GM12878 (cell line): ENCODE data around the gene IL1RL2. TPM values are rescaled to one million over a fixed set of nuclear protein-coding genes. Genes with fewer than 3 reads are reported as not detected.

Source experiments
- ATAC-seq: fragments of 200-7000 bp; cut with Tn5 transposase; 3 replicates; pipeline ENCODE4 v1.9.1; 2020; ENCODE audit warnings: mild to moderate bottlenecking, moderate library complexity
- BruUV-seq: library from RNA; stranded (reverse); fragments of 400-500 nt; replicated peaks from 2 replicates; lab custom pipeline; 2021; lab: Mats Ljungman, UMichigan
- CTCF ChIA-PET: fragments of 300-600 bp; sonication (Branson Sonifier 250); formaldehyde crosslinking; extraction: SDS; loops from one replicate; lab custom pipeline; 2021; ENCODE audit warnings: inconsistent platforms; lab: Yijun Ruan, JAX
- POLR2A ChIA-PET: fragments of 350-600 bp; formaldehyde crosslinking; extraction: SDS; loops from one replicate; lab custom pipeline; 2021; ENCODE audit warnings: inconsistent platforms; lab: Charles Lee
- RAD21 ChIA-PET: fragments of 300-600 bp; sonication (Branson Sonifier 250); formaldehyde crosslinking; loops from one replicate; lab custom pipeline; 2023; ENCODE audit warnings: antibody characterized with exemption; ENCODE audit not compliant: unreplicated experiment; lab: Charles Lee
- SMC1A ChIA-PET: fragments of 300-600 bp; sonication (Branson Sonifier 250); formaldehyde crosslinking; loops from one replicate; lab custom pipeline; 2023; ENCODE audit not compliant: unreplicated experiment, uncharacterized antibody; lab: Charles Lee
- DNase-seq: peaks from one replicate; pipeline ENCODE4 v3.0.0-alpha.2; 2011; ENCODE audit warnings: low read depth, low spot score
- FAIRE-seq: peaks from 3 replicates; lab custom pipeline; 2011; peaks lifted over from hg19 to GRCh38; lab: Jason Lieb, UNC
- H2AFZ ChIP-seq: 2 replicates; pipeline ENCODE4 v1.6.0; 2011; ENCODE audit warnings: low read depth, low read length, control low read depth; ENCODE audit not compliant: control insufficient read depth
- H3K27ac ChIP-seq: 2 replicates; pipeline ENCODE4 v1.5.1; 2011; ENCODE audit warnings: control low read depth; ENCODE audit not compliant: control insufficient read depth, insufficient read depth
- H3K27me3 ChIP-seq, 2 experiments: replicated peaks in 1 of 2; 2 replicates each; pipeline versions ENCODE4 v1.6.0 to v1.6.1; 2011; ENCODE audit warnings: low read length in 1 of 2; ENCODE audit not compliant: control insufficient read depth in 2 of 2, insufficient read depth in 2 of 2
- H3K36me3 ChIP-seq, 2 experiments: 2 replicates each; pipeline ENCODE4 v1.5.1; 2011; ENCODE audit warnings: low read length in 1 of 2; ENCODE audit not compliant: control insufficient read depth in 2 of 2, insufficient read depth in 2 of 2
- H3K4me1 ChIP-seq: 2 replicates; pipeline ENCODE4 v1.6.1; 2011; ENCODE audit warnings: mild to moderate bottlenecking, low read length, moderate library complexity, mixed read lengths; ENCODE audit not compliant: control insufficient read depth, insufficient read depth
- H3K4me2 ChIP-seq: 2 replicates; pipeline ENCODE4 v1.6.0; 2011; ENCODE audit warnings: control low read depth; ENCODE audit not compliant: control insufficient read depth, insufficient read depth
- H3K4me3 ChIP-seq: fragments of 200-600 bp; sonication (generic); 2 replicates; pipeline ENCODE4 v1.5.1; 2016
- H3K79me2 ChIP-seq: 2 replicates; pipeline ENCODE4 v1.6.0; 2011; ENCODE audit warnings: low read length; ENCODE audit not compliant: control insufficient read depth, insufficient read depth
- H3K9ac ChIP-seq: 2 replicates; pipeline ENCODE4 v1.8.0; 2011; ENCODE audit warnings: low read length, control low read depth, mixed read lengths; ENCODE audit not compliant: control insufficient read depth, insufficient read depth
- H3K9me3 ChIP-seq: replicated peaks from 3 replicates; pipeline ENCODE4 v1.5.1; 2011; ENCODE audit warnings: mild to moderate bottlenecking, low read length; ENCODE audit not compliant: control insufficient read depth, insufficient read depth
- H4K20me1 ChIP-seq: 2 replicates; pipeline ENCODE4 v1.6.0; 2011; ENCODE audit not compliant: control insufficient read depth, insufficient read depth
- CBFB ChIP-seq: IDR thresholded peaks from 2 replicates; pipeline ENCODE4 v1.6.1; 2016; ENCODE audit warnings: antibody characterized with exemption, low read depth
- CHD4 ChIP-seq: fragments of 200-600 bp; sonication (generic); IDR thresholded peaks from 2 replicates; pipeline ENCODE4 v1.6.1; 2016; ENCODE audit warnings: mild to moderate bottlenecking
- EP300 ChIP-seq, 2 experiments: fragments of 150-350 bp in 1 of 2; IDR thresholded peaks; 2 replicates each; pipeline ENCODE4 v1.6.1; 2011 to 2012; ENCODE audit warnings: low read depth in 2 of 2, low read length in 2 of 2, borderline replicate concordance in 1 of 2, improper control_type of control experiment in 1 of 2, inconsistent platforms in 1 of 2; ENCODE audit not compliant: control insufficient read depth in 1 of 2
- POLR2AphosphoS2 ChIP-seq: IDR thresholded peaks from 2 replicates; pipeline ENCODE4 v1.6.1; 2011; ENCODE audit warnings: low read depth, mild to moderate bottlenecking, low read length, improper control_type of control experiment, moderate library complexity
- TCF3 ChIP-seq: IDR thresholded peaks from 2 replicates; pipeline ENCODE4 v1.6.1; 2012; ENCODE audit warnings: low read depth, mild to moderate bottlenecking, low read length, borderline replicate concordance; ENCODE audit not compliant: insufficient read depth
- YBX1 ChIP-seq: fragments of 450-650 bp; IDR thresholded peaks from 2 replicates; pipeline ENCODE4 v1.6.1; 2016; ENCODE audit warnings: antibody characterized with exemption
- ZNF384 ChIP-seq: IDR thresholded peaks from 2 replicates; pipeline ENCODE4 v1.6.1; 2012; ENCODE audit warnings: low read depth, mild to moderate bottlenecking, low read length, improper control_type of control experiment, borderline replicate concordance
- WGBS: methylation state at CpG from one replicate; pipeline ENCODE4 v1.1.6; 2016; ENCODE audit warnings: low lambda C conversion rate; ENCODE audit not compliant: insufficient replicate concordance, insufficient coverage; ENCODE audit errors: missing lambda C conversion rate; 5-methylcytosine and 5-hydroxymethylcytosine counted together
- in situ Hi-C: fragments of 300-500 bp; cut with MboI; formaldehyde crosslinking; loops from 9 replicates; pipeline ENCODE4 v1.14.3; 2018; ENCODE audit warnings: mixed read lengths
- intact Hi-C: fragments of 100-400 bp; cut with micrococcal nuclease; formaldehyde crosslinking; loops from one replicate; pipeline ENCODE4 v1.14.2; 2022; ENCODE audit not compliant: unreplicated experiment
- polyA plus RNA-seq, 11 experiments: library from polyadenylated mRNA; depleted of rRNA in 4 of 11; unstranded in 6 of 11; stranded (reverse) in 5 of 11; fragments of >200 nt; fragmentation: Nextera tagmentation in 4 of 11; fragmentation: Illumina TruSeq in 1 of 11; extraction: Ambion mirVana in 4 of 11; extraction: Trizol in 1 of 11; gene quantifications; 1 replicate in 1 of 11; 2 replicates in 10 of 11; pipeline versions ENCODE4 v1.2.1 to v1.2.3, GENCODE V29; 2011 to 2016; ENCODE audit warnings: inconsistent platforms in 2 of 11, missing spikeins in 2 of 11, low read depth in 1 of 11
- total RNA-seq, 4 experiments: library from RNA; depleted of rRNA in 3 of 4; stranded (reverse); fragments of >200 nt in 3 of 4; fragmentation: Illumina TruSeq in 1 of 4; extraction: Trizol in 1 of 4; gene quantifications; 2 replicates each; pipeline versions ENCODE4 v1.2.1 to v1.2.3, GENCODE V29; 2013 to 2021
- TF ChIP-seq, protein P1 (sequence below), 3 experiments: IDR thresholded peaks in 2 of 3; conservative IDR thresholded peaks in 1 of 3; 2 replicates each; pipeline ENCODE4 v1.5.1; 2011; ENCODE audit warnings: low read depth in 3 of 3, low read length in 3 of 3, mild to moderate bottlenecking in 3 of 3, control low read depth in 2 of 3, moderate library complexity in 2 of 3, inconsistent platforms in 1 of 3, mixed read lengths in 1 of 3; ENCODE audit not compliant: control insufficient read depth in 2 of 3, insufficient read depth in 1 of 3; ENCODE audit errors: extremely low read depth in 1 of 3
- TF ChIP-seq, protein P2 (sequence below): fragments of 450-650 bp; formaldehyde crosslinking; IDR thresholded peaks from 2 replicates; pipeline ENCODE4 v1.4.0; 2020; ENCODE audit warnings: mild to moderate bottlenecking, moderate library complexity

The IL1RL2 gene
- total and polyA plus RNA-seq, 10 of the 15 experiments (the other 5 are each of a cell fraction or from before 2014, with no cell fraction given) = not detected

DNA sequence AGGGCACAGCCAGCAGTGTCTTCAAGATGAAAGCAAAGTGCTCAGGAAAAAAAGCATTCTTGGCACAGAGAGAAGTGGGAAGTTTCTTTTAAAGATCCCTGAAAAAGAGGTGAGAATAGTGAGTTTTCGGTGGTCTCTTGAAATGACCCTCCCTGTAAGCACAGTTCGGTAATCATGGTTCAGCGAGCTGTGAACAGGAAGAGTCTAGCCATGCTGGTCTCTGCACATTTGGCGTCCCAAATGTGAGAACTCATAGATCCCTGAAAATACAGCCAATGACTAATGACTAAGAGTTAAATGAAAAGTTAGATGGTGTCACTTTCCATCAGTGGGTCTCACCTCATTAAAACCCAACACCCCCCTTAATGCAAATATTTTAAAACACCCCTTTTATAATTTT is 40.9 kb upstream of the IL1RL2 start:
- SMC1A ChIA-PET = no interaction called here
- DNase-seq (no peak), ATAC-seq (no peak), FAIRE-seq (no peak)
- Histone ChIP-seq H4K20me1 (no peaks in the 10 kb centered on the region), H3K36me3 (no peaks in the 10 kb centered on the region; a peak in 2 of 4 replicates), H3K27me3 (no peaks in the 10 kb centered on the region), H3K79me2 (no peaks in the 10 kb centered on the region), H2AFZ (no peak overlapping the region), H3K27ac (no peak overlapping the region), H3K4me1 (no peaks in the 10 kb centered on the region), H3K4me2 (no peak overlapping the region), H3K9ac (no peak overlapping the region), H3K9me3 (peaks cover 54% of the 10 kb centered on the region; the same call in 2 of the 3 replicates), H3K4me3 (no peak overlapping the region)
- BruUV-seq = no TSS peak
- RAD21 ChIA-PET = no interaction called here
- in situ Hi-C loops (no loop called here), intact Hi-C loops (no loop called here)
- WGBS = 34% methylated on average over 4 of the region's 4 CpGs
- POLR2A ChIA-PET = no interaction called here
- CTCF ChIA-PET = interaction anchor here (1.6 kb wide), 1 partner anchor 125 kb away, joined by 6 read pairs; no protein-coding TSS in a partner anchor
- TF ChIP-seq, protein P1, sequence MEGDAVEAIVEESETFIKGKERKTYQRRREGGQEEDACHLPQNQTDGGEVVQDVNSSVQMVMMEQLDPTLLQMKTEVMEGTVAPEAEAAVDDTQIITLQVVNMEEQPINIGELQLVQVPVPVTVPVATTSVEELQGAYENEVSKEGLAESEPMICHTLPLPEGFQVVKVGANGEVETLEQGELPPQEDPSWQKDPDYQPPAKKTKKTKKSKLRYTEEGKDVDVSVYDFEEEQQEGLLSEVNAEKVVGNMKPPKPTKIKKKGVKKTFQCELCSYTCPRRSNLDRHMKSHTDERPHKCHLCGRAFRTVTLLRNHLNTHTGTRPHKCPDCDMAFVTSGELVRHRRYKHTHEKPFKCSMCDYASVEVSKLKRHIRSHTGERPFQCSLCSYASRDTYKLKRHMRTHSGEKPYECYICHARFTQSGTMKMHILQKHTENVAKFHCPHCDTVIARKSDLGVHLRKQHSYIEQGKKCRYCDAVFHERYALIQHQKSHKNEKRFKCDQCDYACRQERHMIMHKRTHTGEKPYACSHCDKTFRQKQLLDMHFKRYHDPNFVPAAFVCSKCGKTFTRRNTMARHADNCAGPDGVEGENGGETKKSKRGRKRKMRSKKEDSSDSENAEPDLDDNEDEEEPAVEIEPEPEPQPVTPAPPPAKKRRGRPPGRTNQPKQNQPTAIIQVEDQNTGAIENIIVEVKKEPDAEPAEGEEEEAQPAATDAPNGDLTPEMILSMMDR (IDR thresholded peaks at IDR 0.05 in 2 of 3, conservative IDR thresholded peaks at IDR 0.05 in 1 of 3; ENCODE audit: control insufficient read depth in 2 of 3, extremely low read depth in 1 of 3, insufficient read depth in 1 of 3, low read depth in 3 of 3, low read length in 3 of 3) = no peak
- TF ChIP-seq YBX1 (no peak), EP300 (IDR thresholded peaks at IDR 0.05; ENCODE audit: borderline replicate concordance in 1 of 2, control insufficient read depth in 1 of 2, low read depth in 2 of 2, low read length in 2 of 2) (no peak), CHD4 (no peak), CBFB (no peak), TCF3 (no peak), POLR2AphosphoS2 (no peak), ZNF384 (no peak)
- TF ChIP-seq, protein P2, sequence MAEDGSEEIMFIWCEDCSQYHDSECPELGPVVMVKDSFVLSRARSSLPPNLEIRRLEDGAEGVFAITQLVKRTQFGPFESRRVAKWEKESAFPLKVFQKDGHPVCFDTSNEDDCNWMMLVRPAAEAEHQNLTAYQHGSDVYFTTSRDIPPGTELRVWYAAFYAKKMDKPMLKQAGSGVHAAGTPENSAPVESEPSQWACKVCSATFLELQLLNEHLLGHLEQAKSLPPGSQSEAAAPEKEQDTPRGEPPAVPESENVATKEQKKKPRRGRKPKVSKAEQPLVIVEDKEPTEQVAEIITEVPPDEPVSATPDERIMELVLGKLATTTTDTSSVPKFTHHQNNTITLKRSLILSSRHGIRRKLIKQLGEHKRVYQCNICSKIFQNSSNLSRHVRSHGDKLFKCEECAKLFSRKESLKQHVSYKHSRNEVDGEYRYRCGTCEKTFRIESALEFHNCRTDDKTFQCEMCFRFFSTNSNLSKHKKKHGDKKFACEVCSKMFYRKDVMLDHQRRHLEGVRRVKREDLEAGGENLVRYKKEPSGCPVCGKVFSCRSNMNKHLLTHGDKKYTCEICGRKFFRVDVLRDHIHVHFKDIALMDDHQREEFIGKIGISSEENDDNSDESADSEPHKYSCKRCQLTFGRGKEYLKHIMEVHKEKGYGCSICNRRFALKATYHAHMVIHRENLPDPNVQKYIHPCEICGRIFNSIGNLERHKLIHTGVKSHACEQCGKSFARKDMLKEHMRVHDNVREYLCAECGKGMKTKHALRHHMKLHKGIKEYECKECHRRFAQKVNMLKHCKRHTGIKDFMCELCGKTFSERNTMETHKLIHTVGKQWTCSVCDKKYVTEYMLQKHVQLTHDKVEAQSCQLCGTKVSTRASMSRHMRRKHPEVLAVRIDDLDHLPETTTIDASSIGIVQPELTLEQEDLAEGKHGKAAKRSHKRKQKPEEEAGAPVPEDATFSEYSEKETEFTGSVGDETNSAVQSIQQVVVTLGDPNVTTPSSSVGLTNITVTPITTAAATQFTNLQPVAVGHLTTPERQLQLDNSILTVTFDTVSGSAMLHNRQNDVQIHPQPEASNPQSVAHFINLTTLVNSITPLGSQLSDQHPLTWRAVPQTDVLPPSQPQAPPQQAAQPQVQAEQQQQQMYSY (CRISPR knock-in tag) = no peak
